H1 (cell line): Measurements from ENCODE around the gene DMWD. TPM values are rescaled to one million over a fixed set of nuclear protein-coding genes. Genes with fewer than 3 reads are reported as not detected.

ENCODE experiments used
- polyA plus RNA-seq, 7 experiments: library from polyadenylated mRNA; depleted of rRNA in 3 of 7; stranded (reverse) in 5 of 7; unstranded in 2 of 7; fragments of >200 nt in 5 of 7; fragments of 200-250 nt in 2 of 7; gene quantifications; 1 replicate in 5 of 7; 2 replicates in 1 of 7; 4 replicates in 1 of 7; pipeline versions ENCODE4 v1.2.1 to v1.2.3, GENCODE V29; 2011 to 2013; ENCODE audit warnings: missing spikeins in 2 of 7, mixed read lengths in 2 of 7
- total RNA-seq: library from RNA; stranded (reverse); fragmentation: NEBNext Ultra II Directional; extraction: Animal tissue kit (Norgen Biotek cat#: 25700); gene quantifications from 2 replicates; pipeline ENCODE4 v1.2.1, GENCODE V29; 2021

DMWD gene
- total and polyA plus RNA-seq, 2 of the 8 experiments (the other 6 are each of a cell fraction or from before 2014, with no cell fraction given) = 13.6 to 41.0 TPM

Other genes starting within 250 kb of the DMWD start
- gene OPA3, start 208.0 kb downstream of the DMWD start, total RNA-seq = 12.8 and 14.5 TPM in 2 replicates
- 12.5 and 16.4 TPM in 2 replicates for gene OPA3, start 208.0 kb downstream of the DMWD start, polyA plus RNA-seq (2011; rRNA removed)
- gene GPR4, start 190.6 kb downstream of the DMWD start, total RNA-seq = 0.19 TPM in 1 of 2 replicates, not detected in the other
- 0.39 and 0.41 TPM in 2 replicates for gene GPR4, start 190.6 kb downstream of the DMWD start, polyA plus RNA-seq (2011; rRNA removed)
- 28.1 and 28.8 TPM in 2 replicates for gene EML2, start 153.4 kb downstream of the DMWD start, total RNA-seq
- gene EML2, start 153.4 kb downstream of the DMWD start, polyA plus RNA-seq (2011; rRNA removed) = 29.4 and 45.4 TPM in 2 replicates
- 0.54 and 1.3 TPM in 2 replicates for gene GIPR, start 124.6 kb downstream of the DMWD start, total RNA-seq
- gene GIPR, start 124.6 kb downstream of the DMWD start, polyA plus RNA-seq (2011; rRNA removed) = 0.42 and 1.0 TPM in 2 replicates
- gene SNRPD2, start 100.9 kb downstream of the DMWD start, total RNA-seq = 759 and 761 TPM in 2 replicates
- 493 and 645 TPM in 2 replicates for gene SNRPD2, start 100.9 kb downstream of the DMWD start, polyA plus RNA-seq (2011; rRNA removed)
- 25.2 and 27.1 TPM in 2 replicates for gene QPCTL, start 100.2 kb downstream of the DMWD start, total RNA-seq
- 35.3 and 49.3 TPM in 2 replicates for gene QPCTL, start 100.2 kb downstream of the DMWD start, polyA plus RNA-seq (2011; rRNA removed)
- 38.9 and 42.3 TPM in 2 replicates for gene FBXO46, start 61.9 kb downstream of the DMWD start, total RNA-seq
- gene FBXO46, start 61.9 kb downstream of the DMWD start, polyA plus RNA-seq (2011; rRNA removed) = 11.2 and 22.1 TPM in 2 replicates
- gene MEIOSIN, start 59.4 kb downstream of the DMWD start, total RNA-seq = not detected in 2 replicates
- 0.11 and 0.14 TPM in 2 replicates for gene MEIOSIN, start 59.4 kb downstream of the DMWD start, polyA plus RNA-seq (2011; rRNA removed)
- 24.2 and 27.3 TPM in 2 replicates for gene SIX5, start 23.6 kb downstream of the DMWD start, total RNA-seq
- gene SIX5, start 23.6 kb downstream of the DMWD start, polyA plus RNA-seq (2011; rRNA removed) = 20.9 and 37.2 TPM in 2 replicates
- gene DMPK, start 10.4 kb downstream of the DMWD start, total RNA-seq = 27.4 and 28.2 TPM in 2 replicates
- gene DMPK, start 10.4 kb downstream of the DMWD start, polyA plus RNA-seq (2011; rRNA removed) = 13.7 and 25.3 TPM in 2 replicates
- 0.19 and 0.25 TPM in 2 replicates for gene RSPH6A, start 22.5 kb upstream of the DMWD start, total RNA-seq
- gene RSPH6A, start 22.5 kb upstream of the DMWD start, polyA plus RNA-seq (2011; rRNA removed) = 0.05 TPM in 2 replicates
- gene SYMPK, start 70.3 kb upstream of the DMWD start, total RNA-seq = 81.5 and 93.6 TPM in 2 replicates
- 99.5 and 142 TPM in 2 replicates for gene SYMPK, start 70.3 kb upstream of the DMWD start, polyA plus RNA-seq (2011; rRNA removed)
- 20.2 and 21.7 TPM in 2 replicates for gene FOXA3, start 71.5 kb upstream of the DMWD start, total RNA-seq
- 40.1 and 49.1 TPM in 2 replicates for gene FOXA3, start 71.5 kb upstream of the DMWD start, polyA plus RNA-seq (2011; rRNA removed)
- 24.4 and 25.3 TPM in 2 replicates for gene IRF2BP1, start 93.3 kb upstream of the DMWD start, total RNA-seq
- gene IRF2BP1, start 93.3 kb upstream of the DMWD start, polyA plus RNA-seq (2011; rRNA removed) = 12.1 and 22.1 TPM in 2 replicates
- 11.1 and 12.6 TPM in 2 replicates for gene MYPOP, start 109.8 kb upstream of the DMWD start, total RNA-seq
- 3.2 and 5.8 TPM in 2 replicates for gene MYPOP, start 109.8 kb upstream of the DMWD start, polyA plus RNA-seq (2011; rRNA removed)
- not detected in 2 replicates for gene NANOS2, start 121.9 kb upstream of the DMWD start, total RNA-seq
- 0.20 and 0.24 TPM in 2 replicates for gene NANOS2, start 121.9 kb upstream of the DMWD start, polyA plus RNA-seq (2011; rRNA removed)
- gene NOVA2, start 181.0 kb upstream of the DMWD start, total RNA-seq = 22.7 and 24.6 TPM in 2 replicates
- gene NOVA2, start 181.0 kb upstream of the DMWD start, polyA plus RNA-seq (2011; rRNA removed) = 3.2 and 4.5 TPM in 2 replicates
- 16.1 and 17.4 TPM in 2 replicates for gene CCDC61, start 202.6 kb upstream of the DMWD start, total RNA-seq
- 7.8 and 11.5 TPM in 2 replicates for gene CCDC61, start 202.6 kb upstream of the DMWD start, polyA plus RNA-seq (2011; rRNA removed)
- gene PGLYRP1, start 230.2 kb upstream of the DMWD start, total RNA-seq = not detected in 2 replicates
- gene PGLYRP1, start 230.2 kb upstream of the DMWD start, polyA plus RNA-seq (2011; rRNA removed) = not detected in 2 replicates
- gene IGFL4, start 248.2 kb upstream of the DMWD start, total RNA-seq = 0.11 TPM in 1 of 2 replicates, not detected in the other
- gene IGFL4, start 248.2 kb upstream of the DMWD start, polyA plus RNA-seq (2011; rRNA removed) = 0.05 TPM in 2 replicates